Smooth muscle cell (in vitro differentiated cells): ENCODE measurements around the gene BDNF. TPM values are rescaled to one million over a fixed set of nuclear protein-coding genes. Genes with fewer than 3 reads are reported as not detected.

Source experiments
- DNase-seq: peaks from one replicate; lab custom pipeline; 2025; ENCODE audit not compliant: unreplicated experiment; lab: John Stamatoyannopoulos, UW
- H2AFZ ChIP-seq: fragments of 200-600 bp; sonication (generic); 2 replicates; pipeline ENCODE4 v1.6.0; 2016; ENCODE audit warnings: antibody characterized with exemption, low read depth, mild to moderate bottlenecking
- H3F3A ChIP-seq: fragments of 200-600 bp; sonication (generic); 2 replicates; pipeline ENCODE4 v1.6.0; 2017; ENCODE audit warnings: antibody characterized with exemption, low read depth
- H3K27ac ChIP-seq: fragments of 200-600 bp; sonication (generic); 2 replicates; pipeline ENCODE4 v1.5.1; 2016; ENCODE audit warnings: low read depth, mild to moderate bottlenecking
- H3K27me3 ChIP-seq: fragments of 200-600 bp; sonication (generic); 2 replicates; pipeline ENCODE4 v1.6.1; 2016; ENCODE audit warnings: low read depth, mild to moderate bottlenecking
- H3K36me3 ChIP-seq: fragments of 200-600 bp; sonication (generic); 2 replicates; pipeline ENCODE4 v1.5.1; 2016; ENCODE audit warnings: low read depth
- H3K4me1 ChIP-seq: fragments of 200-600 bp; sonication (generic); 2 replicates; pipeline ENCODE4 v1.5.1; 2016; ENCODE audit warnings: low read depth
- H3K4me2 ChIP-seq: fragments of 200-600 bp; sonication (generic); 2 replicates; pipeline ENCODE4 v1.6.0; 2016; ENCODE audit warnings: mild to moderate bottlenecking
- H3K4me3 ChIP-seq: fragments of 200-600 bp; sonication (generic); 2 replicates; pipeline ENCODE4 v1.5.1; 2016; ENCODE audit warnings: mild to moderate bottlenecking
- H3K79me2 ChIP-seq: fragments of 200-600 bp; sonication (generic); 2 replicates; pipeline ENCODE4 v1.6.0; 2016; ENCODE audit warnings: low read depth, mild to moderate bottlenecking
- H3K9ac ChIP-seq: fragments of 200-600 bp; sonication (generic); 2 replicates; pipeline ENCODE4 v1.6.0; 2016; ENCODE audit warnings: low read depth
- H3K9me3 ChIP-seq: fragments of 200-600 bp; sonication (generic); replicated peaks from 2 replicates; pipeline ENCODE4 v1.5.1; 2016; ENCODE audit warnings: low read depth
- H4K20me1 ChIP-seq: fragments of 200-600 bp; sonication (generic); 2 replicates; pipeline ENCODE4 v1.6.0; 2016; ENCODE audit warnings: low read depth
- WGBS: methylation state at CpG from one replicate; pipeline ENCODE4 v1.1.7; 2016; ENCODE audit warnings: low lambda C conversion rate; 5-methylcytosine and 5-hydroxymethylcytosine counted together
- polyA plus RNA-seq: library from polyadenylated mRNA; unstranded; fragments of >200 nt; fragmentation: Nextera tagmentation; extraction: Ambion mirVana; gene quantifications from 2 replicates; pipeline ENCODE4 v1.2.1, GENCODE V29; 2016
- total RNA-seq: library from RNA; depleted of rRNA; stranded (reverse); fragments of >200 nt; gene quantifications from 2 replicates; pipeline ENCODE4 v1.2.3, GENCODE V29; 2014
- TF ChIP-seq, protein P1 (sequence below): fragments of 200-600 bp; sonication (generic); IDR thresholded peaks from 2 replicates; pipeline ENCODE4 v1.5.1; 2017; ENCODE audit warnings: borderline replicate concordance, mild to moderate bottlenecking, antibody characterized with exemption; ENCODE audit not compliant: insufficient read depth, poor library complexity, severe bottlenecking

Gene BDNF
- total and polyA plus RNA-seq, 2 experiments from 2014 or later: 5.6 to 8.2 TPM

DNA sequence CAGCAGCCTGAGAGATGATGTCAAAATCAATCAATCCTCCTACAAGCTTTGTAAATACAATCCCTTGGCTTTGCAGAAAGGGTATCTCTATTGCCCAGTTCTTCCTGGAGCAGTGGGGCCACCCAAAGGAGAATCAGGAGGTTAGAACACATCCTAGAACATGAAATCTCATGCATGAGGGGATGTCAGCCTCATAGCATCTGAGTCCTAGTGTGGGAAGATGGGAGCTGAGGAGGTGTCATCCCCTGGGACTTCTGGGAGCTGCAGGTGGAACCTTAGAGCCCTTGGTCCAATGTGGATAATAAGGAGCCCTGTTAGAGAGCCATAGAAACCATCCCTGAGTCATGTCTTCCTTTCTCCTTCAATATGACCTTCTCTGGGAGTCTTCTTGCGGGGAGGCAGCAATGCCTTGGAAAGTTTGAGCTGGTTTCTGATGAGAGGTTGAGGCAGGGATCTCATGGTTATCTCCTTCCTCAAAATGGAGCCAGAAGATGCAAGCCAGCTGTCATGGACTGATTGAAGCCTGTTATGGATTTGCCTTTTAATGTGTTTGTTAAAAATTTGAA lies 74.8 kb downstream of the BDNF start:
- Histone ChIP-seq H3F3A (no peaks in the 10 kb centered on the region), H3K4me3 (no peak overlapping the region), H3K79me2 (no peaks in the 10 kb centered on the region), H3K36me3 (no peaks in the 10 kb centered on the region), H3K9ac (no peak overlapping the region), H2AFZ (no peak overlapping the region), H3K4me1 (no peaks in the 10 kb centered on the region), H3K27me3 (no peaks in the 10 kb centered on the region), H3K4me2 (no peak overlapping the region), H3K27ac (no peak overlapping the region), H4K20me1 (no peaks in the 10 kb centered on the region), H3K9me3 (no peaks in the 10 kb centered on the region)
- TF ChIP-seq, protein P1, sequence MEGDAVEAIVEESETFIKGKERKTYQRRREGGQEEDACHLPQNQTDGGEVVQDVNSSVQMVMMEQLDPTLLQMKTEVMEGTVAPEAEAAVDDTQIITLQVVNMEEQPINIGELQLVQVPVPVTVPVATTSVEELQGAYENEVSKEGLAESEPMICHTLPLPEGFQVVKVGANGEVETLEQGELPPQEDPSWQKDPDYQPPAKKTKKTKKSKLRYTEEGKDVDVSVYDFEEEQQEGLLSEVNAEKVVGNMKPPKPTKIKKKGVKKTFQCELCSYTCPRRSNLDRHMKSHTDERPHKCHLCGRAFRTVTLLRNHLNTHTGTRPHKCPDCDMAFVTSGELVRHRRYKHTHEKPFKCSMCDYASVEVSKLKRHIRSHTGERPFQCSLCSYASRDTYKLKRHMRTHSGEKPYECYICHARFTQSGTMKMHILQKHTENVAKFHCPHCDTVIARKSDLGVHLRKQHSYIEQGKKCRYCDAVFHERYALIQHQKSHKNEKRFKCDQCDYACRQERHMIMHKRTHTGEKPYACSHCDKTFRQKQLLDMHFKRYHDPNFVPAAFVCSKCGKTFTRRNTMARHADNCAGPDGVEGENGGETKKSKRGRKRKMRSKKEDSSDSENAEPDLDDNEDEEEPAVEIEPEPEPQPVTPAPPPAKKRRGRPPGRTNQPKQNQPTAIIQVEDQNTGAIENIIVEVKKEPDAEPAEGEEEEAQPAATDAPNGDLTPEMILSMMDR: no peak
- WGBS: 87% methylated on average over 1 of the region's 1 CpG
- DNase-seq: no peak

DNA sequence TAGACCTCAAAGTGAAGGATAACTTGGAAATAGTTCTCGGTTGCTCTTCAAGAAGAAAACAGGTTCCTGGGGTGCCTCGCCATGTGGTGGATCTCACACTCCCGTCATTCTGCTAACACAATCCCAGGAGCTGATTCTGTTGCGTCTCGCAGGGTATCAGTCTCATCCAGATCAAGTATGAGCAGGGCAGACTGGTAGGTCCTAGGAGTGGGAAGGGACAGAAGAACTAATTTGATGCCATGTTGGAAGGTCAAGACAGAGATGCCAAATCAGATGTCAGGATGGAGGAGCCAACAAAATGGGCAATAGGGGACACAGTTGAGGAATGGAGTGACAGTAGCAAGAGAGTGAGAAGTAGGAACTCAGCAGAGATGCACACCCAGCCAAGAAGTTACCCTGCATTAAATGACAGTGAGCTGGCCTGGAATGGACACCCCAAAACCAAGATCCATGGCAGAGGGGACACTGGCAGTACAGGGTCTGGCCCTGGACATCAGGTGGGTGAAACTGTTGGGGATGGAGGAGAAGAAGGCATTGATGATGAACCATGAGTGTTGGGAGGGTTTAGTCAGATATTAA lies 76.2 kb downstream of the BDNF start:
- H2AFZ ChIP-seq: no peak overlapping the region
- TF ChIP-seq, protein P1: no peak

DNA sequence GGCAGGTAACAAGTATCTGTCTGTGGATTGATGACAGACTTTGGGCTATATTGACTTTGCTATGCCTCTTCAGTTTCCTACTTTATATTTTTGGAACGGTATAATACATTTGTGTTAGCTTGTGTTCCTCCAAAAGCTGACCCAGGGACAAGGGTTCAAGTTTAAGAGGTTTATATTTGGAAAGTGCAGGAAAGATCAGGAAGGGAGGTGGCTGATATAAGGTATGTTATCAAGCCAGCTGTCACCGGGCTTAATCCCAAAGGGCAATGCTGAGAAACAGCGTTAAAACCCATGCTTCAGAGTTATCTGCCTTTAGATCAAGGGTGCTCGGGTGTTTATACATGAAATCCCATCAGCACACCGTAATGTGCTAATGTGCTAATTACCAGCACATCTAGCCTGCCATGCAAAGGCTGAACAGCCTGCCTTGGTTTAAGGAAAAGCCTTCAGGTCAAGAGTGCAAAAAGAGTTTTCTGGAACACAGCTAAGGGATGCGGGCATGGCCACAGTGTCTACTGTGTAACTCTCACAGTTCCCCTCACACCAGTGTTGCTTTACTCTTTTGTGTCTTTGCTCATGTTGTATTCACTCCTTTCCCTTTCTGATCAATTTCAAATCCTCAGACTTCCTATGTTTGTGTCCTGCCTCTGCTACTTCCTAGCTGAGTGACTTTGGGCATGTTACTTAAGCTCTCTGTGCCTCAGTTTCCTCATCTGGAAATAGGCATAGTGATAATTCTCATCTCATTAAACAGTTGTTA lies 77.5 kb downstream of the BDNF start:
- H3F3A ChIP-seq: no peaks in the 10 kb centered on the region
- whole genome bisulfite sequencing: 80% methylated on average over 6 of the region's 6 CpGs

More for the DNA sequence above, 76.2 kb downstream of the BDNF start:
- H3K9me3 ChIP-seq: no peaks in the 10 kb centered on the region
- no peak overlapping the region for H3K27ac ChIP-seq
- DNase-seq: no peak
- no peak overlapping the region for H3K4me2 ChIP-seq
- 75% methylated on average over 5 of the region's 5 CpGs for WGBS
- no peak overlapping the region for H3K4me3 ChIP-seq
- H3K79me2 ChIP-seq: no peaks in the 10 kb centered on the region
- no peak overlapping the region for H3K9ac ChIP-seq
- no peaks in the 10 kb centered on the region for H3K36me3 ChIP-seq
- no peaks in the 10 kb centered on the region for H3K4me1 ChIP-seq
- H3F3A ChIP-seq: no peaks in the 10 kb centered on the region
- no peaks in the 10 kb centered on the region for H4K20me1 ChIP-seq
- no peaks in the 10 kb centered on the region for H3K27me3 ChIP-seq

More for the DNA sequence above, 77.5 kb downstream of the BDNF start:
- no peak for DNase-seq
- no peaks in the 10 kb centered on the region for H3K9me3 ChIP-seq
- no peak overlapping the region for H3K4me2 ChIP-seq
- H3K4me1 ChIP-seq: no peaks in the 10 kb centered on the region
- H3K27me3 ChIP-seq: no peaks in the 10 kb centered on the region
- H4K20me1 ChIP-seq: no peaks in the 10 kb centered on the region
- TF ChIP-seq, protein P1: no peak
- no peak overlapping the region for H3K9ac ChIP-seq
- no peak overlapping the region for H2AFZ ChIP-seq
- no peak overlapping the region for H3K4me3 ChIP-seq
- no peak overlapping the region for H3K27ac ChIP-seq
- H3K79me2 ChIP-seq: no peaks in the 10 kb centered on the region
- H3K36me3 ChIP-seq: no peaks in the 10 kb centered on the region
